HG02870 (cell line): ENCODE results near the gene PPP1R1B.
A peak's percentile ranks its signal among the peaks of the same experiment; 100 is the strongest.

Experiments used
- ATAC-seq: cut with Tn5 transposase; IDR thresholded peaks from one replicate; pipeline ENCODE4 v1.9.1; 2021; ENCODE audit warnings: mild to moderate bottlenecking, moderate library complexity; ENCODE audit not compliant: unreplicated experiment

The PPP1R1B gene

GRCh38 chr17:39666231-39666600 is 39.5 kb downstream of the PPP1R1B start:
- no peak for ATAC-seq

- ATAC-seq, result no peak
Measured at GRCh38 chr17:39666601-39667261, 40.0 kb downstream of the PPP1R1B start.

DNA sequence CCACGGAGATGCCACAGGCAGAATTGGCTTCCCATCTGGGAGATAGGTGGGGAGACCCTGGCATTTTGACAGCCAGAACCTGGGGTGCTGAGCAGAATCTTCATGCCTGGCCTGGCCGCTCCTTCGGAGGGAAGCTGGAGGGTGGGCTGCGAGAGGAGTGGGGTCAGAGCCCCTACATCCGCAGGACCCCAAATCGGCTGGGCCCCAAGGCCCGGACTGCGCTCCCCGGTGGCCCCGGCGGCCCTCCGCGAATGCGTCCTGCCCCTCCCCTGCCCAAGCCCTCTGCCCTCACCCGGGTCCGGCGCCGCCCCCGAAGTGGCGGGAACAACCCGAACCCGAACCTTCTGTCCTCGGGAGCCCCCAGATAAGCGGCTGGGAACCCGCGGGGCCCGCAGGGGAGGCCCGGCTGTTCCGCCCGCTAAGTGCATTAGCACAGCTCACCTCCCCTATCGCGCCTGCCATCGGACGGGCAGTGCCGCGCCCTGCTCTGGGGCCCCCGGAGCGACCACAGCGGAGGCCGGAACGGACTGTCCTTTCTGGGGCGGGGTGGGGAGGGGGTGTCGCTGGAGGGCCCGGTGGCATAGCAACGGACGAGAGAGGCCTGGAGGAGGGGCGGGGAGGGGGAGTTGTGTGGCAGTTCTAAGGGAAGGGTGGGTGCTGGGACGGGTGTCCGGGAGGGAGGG is 40.7 kb downstream of the PPP1R1B start:
- ATAC-seq, result no peak

DNA sequence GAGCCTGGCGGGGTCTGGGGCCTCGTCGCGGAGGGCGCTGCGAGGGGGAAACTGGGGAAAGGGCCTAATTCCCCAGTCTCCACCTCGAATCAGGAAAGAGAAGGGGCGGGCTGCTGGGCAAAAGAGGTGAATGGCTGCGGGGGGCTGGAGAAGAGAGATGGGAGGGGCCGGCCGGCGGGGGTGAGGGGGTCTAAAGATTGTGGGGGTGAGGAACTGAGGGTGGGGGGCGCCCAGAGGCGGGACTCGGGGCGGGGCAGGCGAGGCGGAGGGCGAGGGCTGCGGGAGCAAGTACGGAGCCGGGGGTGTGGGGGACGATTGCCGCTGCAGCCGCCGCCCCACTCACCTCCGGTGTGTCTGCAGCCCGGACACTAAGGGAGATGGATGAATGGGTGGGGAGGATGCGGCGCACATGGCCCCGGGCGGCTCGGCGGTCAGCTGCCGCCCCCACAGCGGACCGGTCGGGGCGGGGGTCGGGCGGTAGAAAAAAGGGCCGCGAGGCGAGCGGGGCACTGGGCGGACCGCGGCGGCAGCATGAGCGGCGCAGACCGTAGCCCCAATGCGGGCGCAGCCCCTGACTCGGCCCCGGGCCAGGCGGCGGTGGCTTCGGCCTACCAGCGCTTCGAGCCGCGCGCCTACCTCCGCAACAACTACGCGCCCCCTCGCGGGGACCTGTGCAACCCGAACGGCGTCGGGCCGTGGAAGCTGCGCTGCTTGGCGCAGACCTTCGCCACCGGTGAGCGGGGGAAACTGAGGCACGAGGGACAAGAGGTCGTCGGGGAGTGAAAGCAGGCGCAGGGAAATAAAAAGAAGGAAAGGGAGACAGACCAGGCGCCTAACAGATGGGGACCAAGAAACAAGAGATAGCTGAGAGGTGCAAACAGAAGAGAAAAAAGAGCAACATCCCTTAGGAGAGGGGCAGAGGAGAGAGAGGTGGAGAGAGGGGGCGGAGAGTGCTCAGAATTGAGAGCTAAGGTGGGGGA is 41.5 kb downstream of the PPP1R1B start, which contains the start of gene PNMT:
Gene PNMT, plus strand, starts transcription at position 509 of the 980 bp plus-strand sequence. Its CDS starts 23 bp downstream, at position 532.
- ATAC-seq, result peak; percentile 47

DNA sequence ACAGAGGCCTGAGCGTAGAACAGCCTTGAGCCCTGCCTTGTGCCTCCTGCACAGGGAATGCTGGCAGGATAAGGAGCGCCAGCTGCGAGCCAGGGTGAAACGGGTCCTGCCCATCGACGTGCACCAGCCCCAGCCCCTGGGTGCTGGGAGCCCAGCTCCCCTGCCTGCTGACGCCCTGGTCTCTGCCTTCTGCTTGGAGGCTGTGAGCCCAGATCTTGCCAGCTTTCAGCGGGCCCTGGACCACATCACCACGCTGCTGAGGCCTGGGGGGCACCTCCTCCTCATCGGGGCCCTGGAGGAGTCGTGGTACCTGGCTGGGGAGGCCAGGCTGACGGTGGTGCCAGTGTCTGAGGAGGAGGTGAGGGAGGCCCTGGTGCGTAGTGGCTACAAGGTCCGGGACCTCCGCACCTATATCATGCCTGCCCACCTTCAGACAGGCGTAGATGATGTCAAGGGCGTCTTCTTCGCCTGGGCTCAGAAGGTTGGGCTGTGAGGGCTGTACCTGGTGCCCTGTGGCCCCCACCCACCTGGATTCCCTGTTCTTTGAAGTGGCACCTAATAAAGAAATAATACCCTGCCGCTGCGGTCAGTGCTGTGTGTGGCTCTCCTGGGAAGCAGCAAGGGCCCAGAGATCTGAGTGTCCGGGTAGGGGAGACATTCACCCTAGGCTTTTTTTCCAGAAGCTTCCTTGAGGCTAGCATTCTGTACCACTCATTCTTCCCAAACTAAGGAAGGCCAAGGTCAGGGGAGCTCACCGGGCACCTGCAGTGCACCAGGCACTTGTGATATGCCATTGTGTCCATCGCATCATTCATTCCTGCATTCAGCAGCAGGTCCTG is 43.4 kb downstream of the PPP1R1B start:
- no peak for ATAC-seq

- ATAC-seq, result no peak
Measured at GRCh38 chr17:39670746-39671145, 44.0 kb downstream of the PPP1R1B start.

- ATAC-seq, result no peak
Measured at GRCh38 chr17:39671651-39672521, 45.1 kb downstream of the PPP1R1B start.

GRCh38 chr17:39672522-39673334 is 46.0 kb downstream of the PPP1R1B start:
- no peak for ATAC-seq

GRCh38 chr17:39673335-39674081 is 46.8 kb downstream of the PPP1R1B start:
- no peak for ATAC-seq

- ATAC-seq, result no peak
Measured at GRCh38 chr17:39674179-39674578, 47.4 kb downstream of the PPP1R1B start.

GRCh38 chr17:39674702-39675389 is 48.1 kb downstream of the PPP1R1B start:
- no peak for ATAC-seq

DNA sequence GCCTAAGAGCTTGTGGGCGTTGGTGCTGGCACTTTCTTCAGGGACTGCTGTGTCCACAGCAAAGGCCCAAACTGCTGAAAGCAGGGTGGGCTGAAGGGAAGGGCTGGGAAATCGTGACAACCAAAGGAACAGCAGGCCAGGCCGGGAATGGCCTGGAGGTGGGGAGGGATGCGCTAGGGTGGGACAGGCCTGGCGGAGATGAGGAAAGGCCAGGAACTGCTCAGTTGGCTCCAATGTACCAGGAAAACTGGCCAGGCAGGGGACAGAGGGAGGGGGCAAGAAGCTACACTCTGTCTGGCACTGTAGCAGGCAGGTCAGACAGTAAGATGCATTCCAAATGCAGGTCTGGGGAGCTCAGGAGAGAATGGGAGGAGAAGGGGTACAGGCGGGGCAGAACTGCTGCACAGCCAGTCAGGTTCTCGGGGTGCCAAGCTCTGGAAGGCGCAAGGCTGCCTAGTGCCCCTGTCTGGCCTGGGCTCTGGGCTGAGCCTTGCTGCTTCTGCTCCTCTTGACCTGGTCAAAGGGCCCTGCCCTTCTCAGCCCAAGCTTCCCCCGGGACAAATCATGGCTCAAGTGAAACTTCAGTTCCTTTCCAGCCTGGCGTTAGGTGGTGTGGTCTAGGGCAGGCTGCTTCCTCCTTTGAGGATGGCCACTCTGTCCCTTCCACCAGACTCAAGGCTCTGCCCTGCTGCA is 48.8 kb downstream of the PPP1R1B start:
- no peak for ATAC-seq

- ATAC-seq, result no peak
Measured at GRCh38 chr17:39676198-39676819, 49.6 kb downstream of the PPP1R1B start.

GRCh38 chr17:39677072-39677471 is 50.3 kb downstream of the PPP1R1B start:
- ATAC-seq, result no peak

GRCh38 chr17:39677542-39678339 is 51.0 kb downstream of the PPP1R1B start:
- no peak for ATAC-seq
